Stimulated activated naive CD8-positive, alpha-beta T cell treated with anti-CD3 and anti-CD28 coated beads, Interleukin-15, Interleukin-2, amounts not matched to agents 100 ng/mL and 50 ng/mL, for 24 hours (primary cell): ENCODE measurements around the gene BLNK.
"Not testable (repeated sequence)": the region's sequence is repeated elsewhere in the genome, so short reads cannot be mapped to it uniquely, and the experiment has no call there.

ENCODE experiments used
- H3K27ac Mint-ChIP-seq: one replicate; pipeline ENCODE4 v1.8.0; 2021; ENCODE audit warnings: mild to moderate bottlenecking, mixed read lengths
- H3K27me3 Mint-ChIP-seq: one replicate; pipeline ENCODE4 v1.8.0; 2021; ENCODE audit warnings: mixed read lengths
- H3K36me3 Mint-ChIP-seq: one replicate; pipeline ENCODE4 v1.8.0; 2021; ENCODE audit warnings: low read depth, mixed read lengths
- H3K4me1 Mint-ChIP-seq: one replicate; pipeline ENCODE4 v1.8.0; 2021; ENCODE audit warnings: low read depth, mixed read lengths
- H3K4me3 Mint-ChIP-seq: one replicate; pipeline ENCODE4 v1.8.0; 2021; ENCODE audit warnings: mild to moderate bottlenecking, mixed read lengths
- H3K9me3 Mint-ChIP-seq: one replicate; pipeline ENCODE4 v1.8.0; 2021; ENCODE audit warnings: mixed read lengths

BLNK gene

GRCh38 chr10:96201525-96201924, 69.8 kb downstream of the BLNK start:
- Mint-ChIP-seq H3K27ac (no peak overlapping the region), H3K27me3 (peaks cover 3% of the 10 kb centered on the region), H3K36me3 (no peaks in the 10 kb centered on the region), H3K4me1 (no peaks in the 10 kb centered on the region), H3K4me3 (no peak overlapping the region), H3K9me3 (no peaks in the 10 kb centered on the region)

DNA sequence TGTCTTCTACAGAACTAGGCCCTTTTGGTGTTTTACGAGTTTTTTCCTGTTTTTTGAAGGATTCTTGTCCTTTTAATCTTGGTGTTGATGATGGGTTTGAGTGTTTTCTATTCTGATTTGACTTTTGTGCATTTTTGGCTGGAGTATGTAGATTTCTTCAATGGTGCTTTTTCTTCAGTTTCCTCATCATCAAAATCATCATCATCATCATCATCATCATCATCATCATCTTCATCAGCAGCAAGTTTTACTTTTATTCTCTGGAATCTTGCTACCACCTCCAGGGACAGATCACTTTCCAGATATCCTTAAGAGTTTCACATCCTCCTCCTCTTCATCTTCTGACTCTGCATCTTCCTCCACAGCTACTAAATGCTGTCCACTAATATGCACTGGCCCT, 81.9 kb downstream of the BLNK start:
- Mint-ChIP-seq H3K9me3 (peaks cover 11% of the 10 kb centered on the region), H3K36me3 (peaks cover 16% of the 10 kb centered on the region)
- not testable (repeated sequence) for H3K27me3 Mint-ChIP-seq, H3K4me1 Mint-ChIP-seq, H3K4me3 Mint-ChIP-seq, H3K27ac Mint-ChIP-seq

- H3K4me3 Mint-ChIP-seq, result no peak overlapping the region
- peaks cover 12% of the 10 kb centered on the region for H3K27me3 Mint-ChIP-seq
- peaks cover 16% of the 10 kb centered on the region for H3K36me3 Mint-ChIP-seq
- no peak overlapping the region for H3K27ac Mint-ChIP-seq
- H3K4me1 Mint-ChIP-seq, result no peaks in the 10 kb centered on the region
- H3K9me3 Mint-ChIP-seq, result peaks cover 15% of the 10 kb centered on the region
Measured at GRCh38 chr10:96188916-96189315, 82.5 kb downstream of the BLNK start.

- Mint-ChIP-seq H3K36me3 (peaks cover 16% of the 10 kb centered on the region), H3K4me1 (no peaks in the 10 kb centered on the region), H3K9me3 (peaks cover 15% of the 10 kb centered on the region), H3K27me3 (peaks cover 10% of the 10 kb centered on the region), H3K27ac (no peak overlapping the region), H3K4me3 (no peak overlapping the region)
Measured at GRCh38 chr10:96188421-96188820, 82.9 kb downstream of the BLNK start.

DNA sequence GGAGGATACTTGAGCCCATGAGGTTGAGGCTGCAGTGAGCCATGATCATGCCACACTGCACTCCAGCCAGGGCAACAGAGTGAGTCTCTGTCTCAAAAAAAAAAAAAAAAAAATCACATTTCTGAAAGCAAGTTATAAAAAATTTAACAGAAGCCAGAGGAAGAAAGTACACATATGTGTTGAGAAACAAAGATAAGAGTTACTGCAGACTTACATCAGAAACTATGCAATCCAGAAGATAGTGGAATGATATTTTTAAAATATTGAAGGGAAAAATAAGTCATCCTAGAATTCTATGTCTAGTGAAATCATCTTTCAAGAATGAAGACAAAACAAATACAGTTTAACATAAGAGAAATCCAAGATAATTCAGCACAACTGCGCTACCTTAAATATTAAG, 94.4 kb downstream of the BLNK start:
- H3K4me1 Mint-ChIP-seq, result no peaks in the 10 kb centered on the region
- H3K9me3 Mint-ChIP-seq, result peaks cover 29% of the 10 kb centered on the region

DNA sequence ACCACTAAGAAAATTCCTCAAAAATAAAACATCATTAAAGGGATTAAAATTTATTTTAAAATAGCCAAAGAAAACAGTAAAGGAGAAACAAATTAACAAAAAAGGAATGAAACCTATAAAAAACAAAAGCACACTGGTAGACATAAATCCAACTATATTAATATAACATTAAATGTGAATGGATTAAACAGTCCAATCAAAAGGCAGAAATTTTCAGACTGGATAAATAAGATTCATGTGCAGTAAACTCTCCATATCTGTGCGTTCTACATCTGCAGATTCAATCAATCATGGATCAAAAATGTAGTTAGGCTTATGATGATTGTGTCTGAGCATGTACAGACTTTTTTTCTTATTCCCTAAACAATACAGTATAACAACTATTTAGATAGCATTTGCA, 98.7 kb downstream of the BLNK start:
- Mint-ChIP-seq H3K27me3 (peaks cover 9% of the 10 kb centered on the region), H3K4me3 (no peak overlapping the region), H3K27ac (no peak overlapping the region), H3K4me1 (no peaks in the 10 kb centered on the region), H3K36me3 (peaks cover 7% of the 10 kb centered on the region), H3K9me3 (peaks cover 39% of the 10 kb centered on the region)

More for the DNA sequence above, 94.4 kb downstream of the BLNK start:
- Mint-ChIP-seq H3K27ac (no peak overlapping the region), H3K36me3 (peaks cover 3% of the 10 kb centered on the region), H3K4me3 (no peak overlapping the region), H3K27me3 (peaks cover 11% of the 10 kb centered on the region)

DNA sequence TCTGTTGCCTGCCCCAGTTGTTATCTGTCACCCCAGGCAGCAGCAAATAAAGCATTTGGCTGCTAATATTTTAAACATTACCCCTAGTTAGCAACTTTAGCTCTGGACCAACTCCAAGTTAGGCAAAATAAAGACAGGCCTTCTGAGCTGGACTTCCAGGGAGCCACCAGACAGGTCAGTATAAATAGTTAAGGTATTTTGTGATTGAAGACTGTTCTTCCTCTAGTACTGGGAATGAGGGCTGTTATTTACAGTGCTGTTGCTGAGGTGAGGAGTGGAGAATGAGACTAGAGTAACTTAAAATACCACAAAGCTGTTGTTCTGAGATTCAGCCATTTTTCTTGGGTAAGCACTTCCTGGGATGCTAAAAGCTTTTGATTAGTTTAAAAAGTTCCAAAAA, 101.1 kb downstream of the BLNK start:
- H3K36me3 Mint-ChIP-seq, result peaks cover 10% of the 10 kb centered on the region
- H3K4me1 Mint-ChIP-seq, result no peaks in the 10 kb centered on the region
- peaks cover 9% of the 10 kb centered on the region for H3K27me3 Mint-ChIP-seq
- H3K4me3 Mint-ChIP-seq, result no peak overlapping the region
- H3K27ac Mint-ChIP-seq, result no peak overlapping the region
- H3K9me3 Mint-ChIP-seq, result peaks cover 46% of the 10 kb centered on the region

DNA sequence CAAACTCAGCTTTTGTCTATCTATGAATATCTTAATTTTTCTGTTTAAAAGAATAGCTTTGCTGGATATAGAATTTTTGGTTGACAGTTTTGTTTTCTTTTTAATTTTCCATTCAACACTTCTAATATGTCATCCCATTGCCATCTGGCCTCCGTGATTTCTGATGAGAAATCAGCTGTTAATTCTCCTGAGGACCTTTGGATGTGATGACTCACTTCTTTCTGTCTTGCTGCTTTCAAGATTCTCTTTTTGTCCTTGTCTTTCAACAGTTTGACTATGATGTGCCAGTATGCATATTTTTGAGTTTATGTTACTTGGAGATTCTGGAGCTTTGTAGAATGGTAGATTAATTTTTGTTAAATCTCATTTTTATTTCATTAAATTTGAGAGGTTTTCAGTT, 102.8 kb downstream of the BLNK start:
- Mint-ChIP-seq H3K4me3 (no peak overlapping the region), H3K9me3 (peaks cover 42% of the 10 kb centered on the region), H3K4me1 (no peaks in the 10 kb centered on the region), H3K36me3 (peaks cover 14% of the 10 kb centered on the region), H3K27me3 (peaks cover 3% of the 10 kb centered on the region), H3K27ac (no peak overlapping the region)

DNA sequence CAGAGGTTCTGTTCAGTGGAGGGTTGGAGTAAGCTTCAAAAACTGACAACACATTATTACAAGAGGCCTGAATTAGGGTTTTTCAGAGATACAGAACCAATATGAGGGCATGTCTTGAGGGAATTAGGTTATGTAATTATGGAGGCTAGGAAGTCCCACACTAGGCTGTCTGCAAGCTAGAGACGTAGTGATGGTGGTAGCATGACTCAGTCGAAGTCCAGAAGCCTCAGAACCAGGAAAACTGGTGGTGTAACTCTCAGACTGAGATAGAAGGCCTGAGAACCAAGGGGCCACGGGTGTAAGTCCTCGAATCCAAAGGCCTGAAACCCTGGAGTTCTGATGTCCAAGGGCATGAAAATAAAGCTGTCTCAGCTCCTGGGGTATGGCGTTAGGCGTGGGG, 105.6 kb downstream of the BLNK start:
- Mint-ChIP-seq H3K9me3 (peaks cover 30% of the 10 kb centered on the region), H3K36me3 (peaks cover 33% of the 10 kb centered on the region), H3K27ac (no peak overlapping the region), H3K27me3 (no peaks in the 10 kb centered on the region), H3K4me3 (no peak overlapping the region), H3K4me1 (no peaks in the 10 kb centered on the region)

DNA sequence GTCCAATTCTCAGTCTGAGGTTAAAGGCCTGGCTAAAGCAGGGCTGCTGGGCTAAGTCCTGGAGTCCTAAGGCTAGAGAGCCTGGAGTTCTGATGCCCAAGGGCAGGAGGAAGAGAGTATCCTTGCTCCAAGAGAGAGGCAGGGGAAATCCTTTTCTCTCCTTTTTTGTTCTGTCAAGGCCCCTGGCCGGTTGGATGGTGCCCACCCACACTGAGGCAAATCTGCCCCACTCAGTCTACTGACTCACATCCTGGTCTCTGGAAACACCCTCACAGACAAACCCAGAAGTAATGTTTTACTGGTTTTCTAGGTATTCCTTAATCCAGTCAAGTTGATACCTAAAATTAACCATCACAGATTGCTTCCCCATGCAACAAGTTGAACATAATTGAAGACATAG, 118.3 kb downstream of the BLNK start:
- peaks cover 12% of the 10 kb centered on the region for H3K4me1 Mint-ChIP-seq
- no peak overlapping the region for H3K27ac Mint-ChIP-seq
- H3K9me3 Mint-ChIP-seq, result peaks cover 9% of the 10 kb centered on the region
- H3K27me3 Mint-ChIP-seq, result no peaks in the 10 kb centered on the region
- H3K36me3 Mint-ChIP-seq, result peaks cover 84% of the 10 kb centered on the region
- H3K4me3 Mint-ChIP-seq, result no peak overlapping the region

GRCh38 chr10:96152437-96152836, 118.9 kb downstream of the BLNK start:
- no peaks in the 10 kb centered on the region for H3K27me3 Mint-ChIP-seq
- H3K4me1 Mint-ChIP-seq, result peaks cover 12% of the 10 kb centered on the region
- no peak overlapping the region for H3K27ac Mint-ChIP-seq
- H3K36me3 Mint-ChIP-seq, result peaks cover 82% of the 10 kb centered on the region
- no peak overlapping the region for H3K4me3 Mint-ChIP-seq
- H3K9me3 Mint-ChIP-seq, result peaks cover 5% of the 10 kb centered on the region
